ENCODE measurements around the gene MTUS2.
"Not testable (repeated sequence)": the region's sequence is repeated elsewhere in the genome, so short reads cannot be mapped to it uniquely, and the experiment has no call there.

The MTUS2 gene

GRCh38 chr13:28964803-28965202 lies 144.7 kb downstream of the MTUS2 start:
- no peak for DNase-seq

GRCh38 chr13:28967029-28967915 lies 147.1 kb downstream of the MTUS2 start:
- DNase-seq, result no peak

DNA sequence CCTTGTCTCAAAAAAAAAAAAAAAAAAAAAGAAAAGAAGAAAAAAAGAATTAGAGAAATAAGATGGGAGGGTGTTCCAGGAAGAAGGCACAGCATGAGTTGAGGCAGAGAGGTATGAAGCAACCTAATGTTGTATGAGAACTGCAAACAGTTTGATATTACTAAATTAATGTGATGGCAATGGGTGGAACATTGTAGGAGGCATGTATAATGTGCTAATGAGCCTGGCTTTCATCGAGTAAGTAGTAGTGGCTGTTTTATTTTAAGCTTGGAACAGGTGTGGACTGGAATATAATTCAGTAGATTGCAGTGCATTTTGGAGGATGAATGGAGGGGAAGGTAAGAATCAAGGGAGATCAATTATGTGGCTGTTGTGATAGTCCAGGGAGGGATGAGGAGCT lies 156.1 kb downstream of the MTUS2 start:
- DNase-seq, result no peak

DNA sequence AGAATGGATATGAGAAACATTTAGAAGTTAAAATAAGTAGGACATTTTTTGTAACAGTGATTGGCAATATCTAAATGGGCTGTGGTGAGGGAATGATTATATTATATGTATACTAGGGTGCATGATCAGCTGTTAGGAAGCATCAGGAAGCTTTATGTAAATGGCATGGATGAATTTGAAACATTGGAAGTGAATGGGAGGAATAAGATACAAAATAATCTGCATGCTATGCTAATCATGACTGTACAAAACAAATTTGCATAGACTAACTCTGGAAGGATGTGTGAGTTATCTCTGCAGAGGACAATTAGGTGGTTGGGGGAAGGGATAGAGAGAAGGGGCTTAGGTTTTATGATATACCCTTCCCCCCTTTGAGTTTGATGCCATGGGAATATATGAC lies 156.5 kb downstream of the MTUS2 start:
- no peak for DNase-seq

DNA sequence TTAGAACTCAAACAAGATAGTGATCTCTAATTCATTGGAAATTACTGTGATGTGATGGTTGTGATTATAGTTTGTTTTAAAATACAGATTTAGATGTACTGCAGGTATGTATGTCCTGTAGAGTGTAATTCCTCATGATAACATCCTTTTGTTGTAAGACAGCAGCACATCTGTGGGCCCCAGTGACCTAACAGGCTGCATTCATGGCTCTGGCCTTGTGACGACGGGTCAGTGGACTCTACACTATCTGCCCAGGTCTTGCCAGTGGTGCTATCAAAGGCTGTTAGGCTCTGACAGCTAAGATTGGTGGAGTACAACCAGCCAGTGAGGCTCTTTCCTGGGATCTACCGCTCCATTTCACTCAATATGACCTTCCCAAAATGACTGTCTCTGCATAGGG lies 158.4 kb downstream of the MTUS2 start:
- no peak for DNase-seq

DNA sequence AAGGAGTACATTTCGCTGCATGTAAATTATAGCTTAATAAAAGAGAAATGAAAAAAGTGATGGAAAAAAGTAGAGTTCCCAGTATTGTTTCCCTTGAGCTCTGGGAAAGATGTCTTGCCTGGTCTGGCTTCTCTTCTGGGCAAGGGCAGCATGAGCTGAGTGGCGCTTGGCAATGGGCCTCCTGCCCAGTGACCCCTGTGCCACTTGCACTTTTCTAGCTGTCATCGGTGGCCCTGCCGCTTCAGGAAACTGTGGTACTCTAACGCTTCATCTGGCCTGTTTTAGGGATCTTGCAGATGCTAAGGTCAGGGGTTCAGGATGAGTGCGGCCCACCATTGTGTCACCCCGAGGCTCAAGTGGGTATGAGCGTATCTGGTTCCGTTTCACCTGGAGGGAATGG lies 161.4 kb downstream of the MTUS2 start:
- no peak for DNase-seq

GRCh38 chr13:28983641-28984040 lies 163.5 kb downstream of the MTUS2 start:
- no peak for DNase-seq

DNA sequence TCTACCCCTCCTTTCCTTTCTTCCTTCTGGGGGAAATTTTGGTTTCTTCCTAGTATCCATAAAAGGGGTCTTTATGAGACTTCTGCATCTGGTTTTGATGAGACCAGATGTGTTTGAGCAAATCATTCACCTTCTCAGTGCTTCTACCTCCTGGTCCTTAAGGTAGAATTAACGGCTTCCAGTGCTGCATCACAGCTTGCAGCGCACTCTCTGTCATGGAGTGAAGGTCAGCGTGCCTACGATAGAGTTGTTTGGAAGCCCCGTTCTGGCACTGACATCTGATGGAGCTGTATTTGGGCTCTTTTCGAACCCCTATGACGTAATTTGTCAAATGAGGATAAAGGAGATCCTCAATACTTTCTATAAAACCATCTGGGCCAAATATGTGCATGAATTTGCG lies 164.2 kb downstream of the MTUS2 start:
- no peak for DNase-seq

- no peak for DNase-seq
These were observed 164.7 kb downstream of the MTUS2 start for GRCh38 chr13:28984825-28985224.

DNA sequence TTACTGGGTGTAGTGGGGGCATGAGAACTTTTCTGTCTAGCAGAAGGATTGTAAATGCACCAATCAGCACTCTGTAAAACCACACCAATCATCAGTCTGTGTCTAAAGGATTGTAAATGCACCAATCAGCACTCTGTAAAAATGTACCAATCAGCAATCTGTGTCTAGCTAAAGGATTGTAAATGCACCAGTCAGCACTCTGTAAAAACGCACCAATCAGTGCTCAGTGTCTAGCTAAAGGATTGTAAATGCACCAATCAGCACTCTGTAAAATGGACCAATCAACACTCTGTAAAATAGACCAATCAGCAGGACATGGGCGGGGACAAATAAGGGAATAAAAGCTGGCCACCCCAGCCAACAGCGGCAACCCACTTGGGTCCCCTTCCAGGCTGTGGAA lies 170.2 kb downstream of the MTUS2 start:
- DNase-seq, result not testable (repeated sequence)

- no peak for DNase-seq
These were observed 171.6 kb downstream of the MTUS2 start for GRCh38 chr13:28991764-28992163.

GRCh38 chr13:29000826-29001225 lies 180.7 kb downstream of the MTUS2 start:
- no peak for DNase-seq

DNA sequence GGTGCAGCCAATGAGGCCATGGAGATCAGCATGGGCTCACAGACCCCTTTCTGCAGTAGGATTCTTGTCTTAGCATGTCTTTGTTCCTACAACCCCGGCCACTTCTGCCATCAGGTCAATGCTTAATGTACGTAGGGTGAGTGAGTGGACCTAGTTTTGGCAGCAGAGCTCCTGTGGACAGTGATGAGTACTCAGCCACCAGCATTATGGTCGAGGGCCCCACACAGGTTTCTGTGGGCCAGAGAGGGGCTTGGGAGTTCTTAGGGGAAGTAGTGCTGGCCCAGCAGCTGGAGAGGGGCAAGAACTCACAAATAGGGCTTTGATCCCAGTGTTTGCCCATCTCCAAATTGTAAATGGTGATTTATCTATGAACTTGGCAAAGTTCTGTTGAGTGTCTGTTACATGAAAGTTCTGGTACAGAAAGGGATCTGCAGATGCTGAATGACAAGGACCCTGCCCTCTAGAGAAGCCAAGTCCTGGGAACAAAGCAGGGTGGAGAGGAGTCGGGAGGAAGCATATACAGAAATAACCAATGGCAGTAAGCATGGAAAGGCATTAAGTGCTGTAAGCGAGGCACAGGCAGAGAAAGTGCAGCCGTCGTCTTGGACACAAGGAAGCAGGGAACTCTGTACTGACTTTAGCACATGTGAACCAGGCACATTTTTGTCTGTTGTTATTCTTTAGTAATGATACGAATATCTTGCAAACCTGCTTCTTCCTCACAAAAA lies 185.1 kb downstream of the MTUS2 start:
- DNase-seq, result no peak

- no peak for DNase-seq
These were observed 185.6 kb downstream of the MTUS2 start for GRCh38 chr13:29005763-29006120.

DNA sequence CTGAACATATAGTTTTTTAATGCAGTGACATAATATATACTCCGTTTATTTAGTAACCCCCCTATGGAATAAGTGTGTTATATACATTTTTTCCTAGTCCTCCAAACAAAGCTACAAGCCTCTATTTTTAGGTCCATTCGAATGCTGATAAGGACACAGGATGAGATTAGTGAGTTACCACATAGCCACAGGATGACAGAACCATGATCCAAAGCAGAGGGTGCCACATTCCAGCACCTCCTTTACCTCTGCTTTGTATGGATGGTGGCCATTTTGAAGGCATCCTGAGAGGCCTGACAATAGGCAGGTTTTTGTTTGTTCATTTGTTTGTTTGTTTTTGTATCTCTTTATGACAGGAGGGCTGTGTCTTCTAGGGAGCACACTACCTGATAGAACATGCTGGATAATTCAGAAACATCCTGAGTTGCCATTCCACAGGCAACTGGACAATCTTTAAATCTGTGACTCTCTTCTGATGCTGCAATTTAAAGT lies 186.3 kb downstream of the MTUS2 start:
- no peak for DNase-seq

- no peak for DNase-seq
These were observed 188.2 kb downstream of the MTUS2 start for GRCh38 chr13:29008296-29008695.

DNA sequence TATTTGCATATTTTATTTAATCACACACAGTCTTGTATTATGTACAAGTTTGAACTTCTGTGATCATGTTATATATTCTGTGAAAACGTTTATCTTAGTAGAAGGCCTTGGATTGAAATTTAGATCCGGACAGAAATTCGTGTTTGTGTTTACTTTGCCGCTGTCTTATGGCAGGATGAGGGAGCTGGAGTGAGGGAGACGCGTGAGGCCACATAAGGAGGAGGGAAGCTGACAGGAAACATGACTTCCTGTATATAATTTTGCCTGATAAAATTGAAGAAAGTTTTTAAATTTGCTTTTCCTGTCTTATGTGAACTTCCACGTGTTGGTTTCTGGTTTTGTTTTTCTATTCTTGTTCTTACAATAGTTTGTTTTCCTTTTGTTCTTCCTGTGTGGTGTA lies 200.2 kb downstream of the MTUS2 start:
- no peak for DNase-seq

DNA sequence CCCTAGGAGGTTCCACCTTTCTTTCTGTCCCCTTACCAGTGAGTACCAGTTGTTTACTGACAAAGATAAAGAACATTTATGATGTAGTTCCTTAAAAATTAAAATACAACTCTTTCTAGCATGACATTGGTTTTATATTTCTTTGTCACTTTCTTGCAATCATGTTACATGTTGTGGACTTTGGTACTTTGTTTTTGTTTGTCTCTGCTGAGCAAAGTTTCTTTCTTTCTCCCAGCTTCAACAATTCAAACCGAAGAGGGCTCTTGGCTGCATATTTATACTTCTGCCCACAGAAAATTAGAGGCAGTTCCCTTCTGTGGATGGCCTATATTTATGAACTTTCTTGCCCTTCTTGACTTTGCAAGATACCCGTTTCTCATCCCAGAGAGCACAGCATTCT lies 201.2 kb downstream of the MTUS2 start:
- no peak for DNase-seq

GRCh38 chr13:29021717-29022116 lies 201.6 kb downstream of the MTUS2 start:
- no peak for DNase-seq

DNA sequence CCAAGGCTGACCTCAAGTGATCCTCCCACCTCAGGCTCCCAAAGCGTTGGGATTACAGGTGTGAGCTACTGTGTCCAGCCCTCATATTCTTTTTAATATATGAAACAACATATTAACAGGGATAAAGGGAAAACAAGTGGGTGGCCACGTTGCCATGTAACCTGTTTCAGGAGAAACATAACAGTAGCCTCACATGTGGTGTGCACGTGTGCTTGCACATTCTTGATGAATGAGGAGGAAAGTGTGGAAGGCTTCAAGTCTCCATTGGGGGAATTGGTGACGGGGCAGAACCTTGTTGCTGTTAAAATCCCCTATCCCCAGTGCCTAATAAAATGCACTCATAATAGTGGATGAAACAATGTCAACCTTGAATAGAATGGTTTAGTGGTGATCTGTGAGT lies 202.3 kb downstream of the MTUS2 start:
- no peak for DNase-seq

DNA sequence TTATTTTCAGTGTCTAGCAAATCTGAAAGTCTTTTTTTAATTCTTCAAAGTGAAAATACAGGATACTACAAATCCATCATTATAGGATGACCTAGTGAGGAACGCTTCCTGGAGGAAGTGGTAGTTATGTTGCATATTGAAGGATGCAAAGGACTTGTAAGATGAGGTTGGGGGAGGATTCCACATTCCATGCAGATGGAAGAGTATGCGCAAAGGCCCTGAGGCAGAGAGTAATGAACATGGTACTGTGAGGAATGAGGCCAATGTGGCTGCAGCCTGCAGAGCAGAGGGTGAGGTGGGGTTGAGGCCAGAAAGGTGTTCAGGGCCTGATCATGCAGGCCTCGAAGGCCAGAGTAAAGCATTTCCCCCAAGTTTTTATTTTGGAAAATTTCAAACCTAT lies 202.8 kb downstream of the MTUS2 start:
- no peak for DNase-seq

DNA sequence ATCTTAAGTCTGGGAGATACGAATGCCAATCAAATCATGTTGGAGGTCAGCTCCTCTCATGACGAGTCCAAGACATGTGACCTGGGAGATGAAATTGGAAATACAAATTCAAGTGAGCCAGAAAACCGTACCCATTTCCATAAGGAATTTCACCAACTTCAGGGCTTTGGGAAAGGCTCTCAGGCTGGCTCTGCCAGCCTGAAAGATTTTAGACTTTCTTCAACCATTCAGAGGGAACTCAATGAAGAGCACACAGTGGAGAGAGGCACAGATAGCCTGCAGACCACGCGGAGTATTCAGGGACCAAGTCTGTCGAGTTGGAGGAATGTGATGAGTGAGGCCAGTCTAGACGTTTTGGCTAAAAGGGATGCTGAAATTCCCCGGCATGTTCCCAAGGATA lies 204.6 kb downstream of the MTUS2 start:
- no peak for DNase-seq

DNA sequence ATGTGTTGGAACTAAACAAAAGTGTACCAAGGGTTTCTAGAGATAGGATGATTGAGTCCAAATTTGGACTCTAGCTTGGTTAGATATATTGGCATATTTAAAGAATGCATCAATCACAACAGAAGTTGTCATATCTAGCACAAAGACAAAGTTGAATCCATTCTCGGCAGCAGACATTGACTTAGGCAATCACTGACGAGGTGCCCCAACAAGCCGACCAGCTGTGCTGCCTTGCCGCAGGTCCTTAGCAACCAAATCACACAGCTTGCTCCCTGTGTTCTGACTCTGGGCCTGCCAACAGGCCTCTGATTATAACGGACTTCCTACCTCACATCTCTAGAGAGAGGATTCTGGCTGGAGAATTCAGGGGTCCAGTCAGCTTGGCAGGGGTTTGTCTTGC lies 208.7 kb downstream of the MTUS2 start:
- no peak for DNase-seq

- no peak for DNase-seq
These were observed 218.6 kb downstream of the MTUS2 start for GRCh38 chr13:29038700-29039099.

Measured in activated CD8-positive, alpha-beta memory T cell treated with anti-CD3 and anti-CD28 coated beads for 24 hours (primary cell).